HG03045 (cell line): ENCODE data around the gene GALNT16.
"Not testable (repeated sequence)": the region's sequence is repeated elsewhere in the genome, so short reads cannot be mapped to it uniquely, and the experiment has no call there.

Source experiments
- ATAC-seq: cut with Tn5 transposase; IDR thresholded peaks from one replicate; pipeline ENCODE4 v1.9.1; 2021; ENCODE audit warnings: mild to moderate bottlenecking, moderate library complexity; ENCODE audit not compliant: unreplicated experiment

Gene GALNT16

DNA sequence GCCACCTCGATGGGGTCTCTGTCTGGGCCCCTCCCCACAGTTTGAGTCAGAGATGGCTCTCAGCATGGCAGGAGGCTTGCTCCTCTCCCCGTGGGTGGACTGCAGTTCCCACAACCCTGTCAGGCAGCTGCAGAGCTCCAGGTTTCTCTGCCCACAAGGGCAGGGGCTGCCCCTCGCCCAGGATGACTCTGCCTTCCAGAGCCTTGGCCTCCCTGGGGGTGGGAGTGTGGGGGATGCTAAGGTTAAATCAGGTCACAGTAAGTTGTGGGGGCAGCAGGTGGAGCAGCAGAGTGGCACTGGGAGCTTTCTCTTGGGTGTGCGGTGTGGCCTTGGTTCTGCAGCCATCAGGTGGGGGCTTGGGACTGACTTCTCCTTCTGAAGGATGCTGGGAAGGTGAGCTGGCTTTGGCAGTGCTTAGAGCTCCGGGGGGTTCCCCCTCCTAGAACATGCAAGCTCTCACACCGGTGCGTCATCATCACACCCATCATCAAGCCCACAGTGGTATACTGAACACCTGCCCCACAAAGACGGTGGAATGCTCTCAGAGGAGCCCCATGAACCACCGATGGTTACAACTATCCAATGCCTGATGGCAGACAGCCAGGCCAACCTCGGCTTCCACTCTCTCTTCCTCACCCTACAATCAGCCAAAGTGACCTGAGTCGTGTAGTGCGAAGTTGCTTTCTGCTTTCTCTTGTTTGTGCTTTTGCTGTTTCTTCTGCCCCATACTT is 98.4 kb downstream of the GALNT16 start:
- ATAC-seq = no peak

DNA sequence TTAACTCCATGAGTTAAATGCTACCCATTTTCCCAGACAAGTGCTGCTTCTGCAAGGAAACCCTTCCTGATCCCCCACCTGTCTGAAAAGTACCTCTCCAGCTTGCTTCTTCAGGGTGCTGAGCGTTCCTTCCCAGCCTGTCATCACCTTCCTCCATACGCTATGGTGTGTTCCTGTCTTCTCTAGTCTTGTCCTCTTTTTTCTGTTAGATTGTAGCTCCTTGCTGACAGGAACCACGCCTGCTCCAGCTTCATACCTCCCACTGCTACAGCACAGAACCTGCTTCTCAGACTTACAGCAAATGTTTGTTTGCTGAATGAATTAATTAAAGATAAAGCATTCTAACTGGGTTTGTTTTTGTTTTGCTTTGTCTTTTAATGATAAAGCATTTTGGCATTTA is 99.0 kb downstream of the GALNT16 start:
- no peak for ATAC-seq

DNA sequence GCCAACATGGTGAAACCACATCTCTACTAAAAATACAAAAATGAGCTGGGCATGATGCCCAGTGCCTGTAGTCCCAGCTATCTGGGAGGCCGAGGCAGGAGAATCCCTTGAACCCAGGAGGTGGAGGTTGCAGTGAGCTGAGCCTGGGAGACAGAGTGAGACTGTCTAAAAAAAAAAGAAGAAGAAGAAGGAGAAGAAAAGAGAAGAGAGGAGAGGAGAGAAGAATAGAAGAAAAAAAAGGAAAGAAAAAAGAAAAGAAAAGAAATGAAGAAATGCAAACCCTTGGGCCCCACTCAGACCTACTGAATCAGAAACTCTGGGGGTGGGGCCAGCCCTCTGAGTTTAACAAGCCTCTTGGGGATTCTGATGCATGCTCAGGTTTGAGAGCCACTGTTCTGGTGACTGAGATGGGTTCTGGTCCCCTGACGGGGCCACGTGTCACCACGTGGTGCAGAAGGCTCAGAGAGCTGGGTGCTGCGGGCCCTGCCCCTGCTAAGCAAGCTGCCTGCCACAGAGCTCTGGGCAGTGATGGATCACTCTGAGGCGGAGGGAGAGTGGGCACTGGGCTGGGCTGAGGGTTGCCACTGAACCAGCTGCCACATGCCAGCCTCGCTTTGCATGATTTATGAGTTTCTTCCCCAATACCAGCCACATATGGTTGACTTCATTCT is 100.6 kb downstream of the GALNT16 start:
- no peak for ATAC-seq

DNA sequence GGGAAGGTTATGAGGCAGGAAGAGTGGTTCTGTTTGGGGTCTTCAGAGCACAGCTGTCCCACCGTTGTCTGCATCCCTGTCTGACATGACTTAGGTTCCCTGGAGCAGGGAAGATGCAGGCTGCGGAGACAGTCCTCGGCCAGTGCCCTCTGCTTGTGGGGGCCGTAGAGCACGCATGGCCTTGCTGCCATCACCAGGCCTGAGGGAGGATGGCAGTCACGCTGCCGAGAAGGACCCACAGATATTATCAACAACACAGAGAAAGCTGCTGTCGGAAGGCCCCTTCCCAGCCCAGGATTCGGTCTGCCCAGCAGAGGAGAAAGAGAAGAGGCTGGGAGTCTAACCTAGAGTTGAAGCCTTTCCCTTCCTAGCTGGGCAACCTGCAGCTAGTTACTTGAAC is 103.1 kb downstream of the GALNT16 start:
- no peak for ATAC-seq

DNA sequence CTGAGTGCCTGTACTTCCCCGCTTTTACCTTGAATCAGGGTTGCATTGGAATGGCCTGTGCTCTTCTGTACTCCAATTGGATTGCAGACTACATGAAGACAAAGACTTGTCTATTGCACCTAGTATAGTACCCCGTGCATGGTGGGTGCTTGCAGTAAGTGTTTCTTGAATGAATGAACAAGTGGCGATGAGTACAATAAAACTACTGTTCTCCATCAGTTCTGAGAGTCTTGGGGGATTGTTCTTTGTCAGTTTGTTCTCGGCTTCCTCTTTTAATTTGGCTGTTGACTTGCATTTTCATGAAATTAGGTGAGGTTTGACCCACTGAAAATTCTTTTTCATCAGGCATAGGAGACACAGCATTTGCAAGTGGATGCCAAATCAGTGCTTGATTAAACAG is 104.0 kb downstream of the GALNT16 start:
- no peak for ATAC-seq

DNA sequence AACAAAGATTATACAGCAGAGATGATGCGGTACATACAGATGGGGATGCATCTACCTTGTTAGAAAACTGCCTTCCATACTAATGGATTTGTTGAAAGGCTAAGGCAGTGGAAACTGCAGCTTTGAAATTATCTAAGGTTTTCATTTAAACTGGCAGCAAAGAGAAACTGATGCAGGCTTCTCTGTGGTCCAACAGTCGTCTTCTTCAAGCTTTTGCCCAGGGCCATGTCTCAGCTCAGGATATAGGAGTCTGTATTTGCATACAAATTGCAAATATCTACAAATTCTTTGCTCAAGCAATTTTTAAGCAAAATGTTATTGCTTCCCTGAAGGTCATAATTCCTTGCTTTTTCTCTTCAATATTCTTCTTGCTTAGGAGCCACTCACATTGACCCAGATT is 104.4 kb downstream of the GALNT16 start:
- no peak for ATAC-seq

DNA sequence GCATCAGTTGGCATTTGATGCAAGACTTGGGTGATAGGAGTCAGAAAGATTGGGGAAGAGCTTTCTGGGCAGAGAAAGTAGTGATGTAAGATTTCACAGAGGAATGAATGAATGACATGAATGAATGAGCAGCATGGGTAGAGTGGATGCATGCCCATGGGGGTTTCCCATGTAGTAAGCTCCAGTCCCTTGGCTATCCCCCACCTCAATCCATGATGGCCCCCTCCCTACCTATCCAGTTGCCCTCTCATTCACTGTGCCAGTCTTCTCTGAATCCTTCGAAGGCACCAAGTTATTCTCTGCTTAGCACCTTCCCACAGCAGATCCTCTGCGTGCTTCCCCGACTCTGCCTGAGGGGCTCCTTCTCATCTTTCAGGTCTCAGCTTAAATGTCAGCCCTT is 106.1 kb downstream of the GALNT16 start:
- no peak for ATAC-seq

DNA sequence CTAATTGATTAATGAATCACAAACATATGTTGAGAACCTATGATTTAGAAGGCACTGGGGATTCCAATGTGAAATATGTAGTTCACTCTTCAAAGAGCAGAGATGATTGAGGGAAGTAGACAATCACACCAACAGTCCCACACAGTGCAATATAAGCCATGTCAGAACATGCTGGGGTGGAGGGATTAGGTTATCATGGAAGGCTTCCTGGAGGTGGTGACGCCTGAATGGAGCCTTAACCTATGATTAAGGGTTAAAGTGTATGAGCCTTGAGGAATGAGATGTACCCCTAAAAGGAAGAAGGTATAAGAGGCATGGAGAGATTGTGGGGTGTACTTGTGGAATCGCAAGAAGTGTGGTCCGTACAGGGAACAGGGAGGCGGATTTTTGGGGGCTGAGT is 106.8 kb downstream of the GALNT16 start:
- ATAC-seq = no peak

DNA sequence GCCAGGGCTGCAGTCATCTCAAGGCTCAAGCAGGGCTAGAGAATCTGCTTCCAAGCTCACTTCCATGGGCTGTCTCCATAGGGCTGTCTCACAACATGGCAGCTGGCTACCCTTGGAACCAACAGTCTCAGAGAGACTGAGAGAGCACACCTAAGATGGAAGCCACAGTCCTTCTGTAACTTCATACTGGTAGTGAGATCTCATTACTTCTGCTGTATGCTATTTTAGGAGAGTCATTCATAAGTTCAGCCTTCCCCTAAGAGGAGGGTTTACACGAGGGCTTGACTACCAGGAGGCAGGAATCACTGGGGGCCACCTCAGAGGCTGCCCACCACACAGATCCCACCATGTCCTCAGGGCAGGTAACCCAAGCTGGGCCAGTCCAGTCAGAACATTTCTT is 108.4 kb downstream of the GALNT16 start:
- no peak for ATAC-seq

DNA sequence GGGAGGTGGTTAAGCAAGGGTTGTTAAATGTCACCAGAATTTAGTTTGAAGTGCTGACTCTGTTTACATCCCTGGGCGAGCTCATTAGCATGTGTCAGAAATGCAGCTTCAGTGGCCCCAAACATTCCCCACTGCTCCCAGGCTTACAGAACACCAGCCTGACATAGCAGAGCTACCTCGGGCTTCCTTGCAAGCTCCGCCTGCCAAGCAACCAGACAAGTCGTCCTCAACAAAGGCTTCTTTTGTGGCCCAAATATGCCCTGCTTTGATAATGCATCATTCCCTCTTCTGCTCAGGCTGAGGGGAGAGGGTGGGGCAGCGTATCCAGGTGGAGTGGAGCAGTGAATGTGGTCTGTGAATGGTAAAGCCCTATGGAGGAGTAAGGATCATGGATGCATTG is 110.1 kb downstream of the GALNT16 start:
- no peak for ATAC-seq

DNA sequence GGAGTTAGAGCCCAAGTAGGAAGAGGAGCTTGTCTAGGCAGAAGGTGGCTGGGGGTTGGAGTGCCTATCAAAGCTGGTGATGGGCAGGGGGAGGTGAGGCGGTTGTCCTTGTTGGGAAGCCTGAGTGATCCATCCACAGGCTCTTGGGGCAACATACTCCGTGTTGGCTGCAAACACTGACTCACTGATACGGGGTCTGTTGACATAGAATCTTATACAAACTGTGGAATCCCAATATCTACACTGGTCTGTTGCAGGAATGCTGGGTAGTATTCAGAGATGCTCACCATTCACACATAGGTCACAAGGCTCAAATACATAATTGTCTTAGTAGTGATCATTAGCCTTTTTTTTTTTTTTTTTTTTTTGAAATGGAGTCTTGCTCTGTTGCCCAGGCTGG is 112.2 kb downstream of the GALNT16 start:
- ATAC-seq = no peak

DNA sequence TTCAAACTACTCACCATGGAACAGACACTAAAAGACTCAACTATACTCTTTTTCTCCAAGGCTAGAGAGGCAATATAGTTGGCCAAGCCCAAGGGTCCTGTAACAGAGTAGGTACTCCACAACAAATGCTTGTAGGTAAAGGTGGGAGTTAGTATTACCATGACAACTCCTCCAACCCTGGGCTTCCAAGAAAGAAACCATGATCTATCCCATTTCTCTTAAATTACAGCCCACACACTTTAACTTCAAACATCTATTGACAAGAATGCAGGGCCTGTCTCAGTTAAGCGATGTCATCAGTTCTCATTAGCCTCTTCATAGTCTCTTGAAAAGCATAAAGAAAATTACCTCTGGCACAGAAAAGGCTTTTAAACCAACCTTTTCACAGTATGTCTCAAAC is 113.1 kb downstream of the GALNT16 start:
- ATAC-seq = no peak

DNA sequence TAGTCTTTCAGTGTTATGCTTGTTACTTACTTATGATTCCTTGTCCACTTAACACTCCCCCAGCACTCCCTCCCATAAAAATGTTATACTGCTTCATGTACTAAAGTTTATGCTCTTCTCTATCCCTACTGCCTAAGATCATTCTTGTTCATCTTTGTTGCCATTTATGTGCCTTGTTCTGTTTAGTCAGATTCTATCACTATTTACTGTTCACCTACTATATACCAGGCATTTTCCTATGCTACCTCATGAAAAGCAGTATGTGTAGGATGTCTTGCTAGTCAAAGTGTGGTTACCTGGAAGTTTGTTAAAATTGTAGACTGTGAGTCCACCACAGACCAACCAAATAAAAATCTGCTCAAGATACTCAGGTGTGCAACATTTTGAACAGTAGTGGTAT is 114.3 kb downstream of the GALNT16 start:
- no peak for ATAC-seq

DNA sequence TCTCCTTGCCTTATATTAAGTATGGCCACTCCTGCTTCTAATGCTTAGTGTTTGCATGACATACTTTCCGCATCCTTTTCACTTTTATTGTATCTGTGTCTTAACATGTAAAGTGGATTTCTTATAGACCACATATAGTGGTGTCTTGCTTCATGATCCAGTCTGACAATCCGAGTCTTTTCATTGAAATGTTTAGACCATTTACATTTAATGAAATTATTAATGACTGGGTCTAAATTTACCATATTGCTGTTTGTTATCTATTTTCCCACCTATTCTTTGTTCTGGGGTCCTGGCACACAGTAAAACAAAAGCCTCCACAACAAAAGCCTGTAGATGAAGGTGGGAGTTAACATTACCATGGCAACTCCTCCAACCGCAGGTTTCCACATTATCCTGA is 115.2 kb downstream of the GALNT16 start:
- ATAC-seq = no peak

DNA sequence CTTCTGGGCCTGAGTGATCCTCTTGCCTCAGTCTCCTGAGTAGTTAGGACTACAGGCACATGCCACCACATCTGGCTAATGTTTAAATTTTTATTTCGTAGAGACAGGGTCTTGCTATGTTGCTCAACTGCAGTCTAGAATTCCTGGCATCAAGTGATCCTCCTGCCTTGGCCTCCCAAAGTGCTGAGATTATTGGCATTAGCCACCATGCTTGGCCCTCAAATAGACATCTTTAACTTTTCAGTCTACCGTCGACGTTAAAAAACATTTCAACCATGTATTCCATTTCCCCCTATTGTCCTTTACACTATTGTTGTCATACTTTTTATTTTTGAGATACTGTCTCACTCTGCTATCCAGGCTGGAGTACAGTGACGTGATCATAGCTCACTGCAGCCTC is 115.8 kb downstream of the GALNT16 start:
- no peak for ATAC-seq

DNA sequence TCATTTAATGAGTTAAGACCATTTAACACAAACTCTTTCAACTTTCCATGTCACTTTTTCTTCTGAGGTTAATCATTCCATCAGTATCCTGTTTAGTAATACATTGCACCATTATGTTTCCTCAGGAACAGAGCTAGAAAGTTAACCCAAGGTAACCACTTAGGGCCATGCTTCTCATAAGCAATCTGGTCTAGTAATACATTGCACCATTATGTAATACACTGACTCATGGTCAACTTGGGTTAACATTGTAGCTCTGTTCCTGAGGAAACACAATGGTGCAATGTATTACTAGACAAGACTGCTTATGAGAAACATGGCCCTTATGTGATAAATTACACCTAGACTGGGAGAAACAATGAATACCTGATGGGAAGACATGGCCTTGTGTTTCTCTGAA is 116.5 kb downstream of the GALNT16 start:
- ATAC-seq = no peak

DNA sequence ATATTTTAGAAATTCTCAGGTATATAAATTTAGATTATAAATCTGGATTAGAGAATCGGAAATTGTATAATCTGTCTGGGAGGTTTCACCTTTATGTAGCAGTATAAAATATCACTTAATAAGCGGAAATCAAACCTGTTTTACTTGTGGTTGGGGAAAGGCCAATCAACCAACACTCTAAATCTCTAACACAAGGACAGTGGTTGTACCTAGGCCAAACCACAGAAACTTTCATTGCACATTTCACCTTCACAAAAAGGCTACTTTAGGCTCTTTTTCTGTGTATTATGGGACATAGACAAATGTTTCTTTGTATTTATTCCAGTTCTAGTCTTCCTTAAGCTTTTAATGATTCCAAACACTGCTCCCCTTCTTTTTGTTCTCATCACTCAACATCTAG is 118.3 kb downstream of the GALNT16 start:
- ATAC-seq = no peak

DNA sequence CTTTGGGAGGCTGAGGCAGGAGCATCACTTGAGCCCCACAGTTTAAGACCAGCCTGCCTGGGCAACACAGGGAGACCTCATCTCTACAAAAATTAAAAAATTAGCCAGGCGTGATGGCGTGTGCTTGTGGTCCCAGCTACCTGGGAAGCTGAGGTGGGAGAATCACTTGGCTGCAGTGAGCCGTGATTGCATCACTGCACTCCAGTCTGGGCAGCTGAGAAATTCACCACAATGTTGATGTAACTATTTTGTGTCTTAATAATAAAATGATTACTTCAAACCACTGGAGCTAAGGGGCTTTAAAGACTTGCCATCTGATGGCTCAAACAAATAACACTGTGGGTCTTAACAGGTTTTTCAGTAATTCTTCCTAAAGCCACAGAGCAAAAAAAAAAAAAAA is 127.4 kb downstream of the GALNT16 start:
- ATAC-seq = no peak

DNA sequence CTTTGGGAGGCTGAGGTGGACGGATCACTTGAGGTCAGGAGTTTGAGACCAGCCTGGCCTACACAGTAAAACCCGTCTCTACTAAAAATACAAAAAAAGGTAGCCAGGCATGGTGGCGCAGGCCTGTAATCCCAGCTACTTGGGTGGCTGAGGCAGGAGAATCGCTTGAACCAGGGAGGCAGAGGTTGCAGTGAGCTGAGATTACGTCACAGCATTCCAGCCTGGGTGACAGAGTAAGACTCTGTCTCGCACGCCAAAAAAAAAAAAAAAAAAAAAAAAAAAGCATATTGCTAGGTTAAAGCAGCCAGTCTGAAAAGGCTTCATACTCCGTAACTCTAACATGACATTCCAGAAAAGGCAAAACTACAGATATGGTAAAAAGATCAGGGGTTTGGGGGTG is 131.4 kb downstream of the GALNT16 start:
- ATAC-seq = not testable (repeated sequence)

DNA sequence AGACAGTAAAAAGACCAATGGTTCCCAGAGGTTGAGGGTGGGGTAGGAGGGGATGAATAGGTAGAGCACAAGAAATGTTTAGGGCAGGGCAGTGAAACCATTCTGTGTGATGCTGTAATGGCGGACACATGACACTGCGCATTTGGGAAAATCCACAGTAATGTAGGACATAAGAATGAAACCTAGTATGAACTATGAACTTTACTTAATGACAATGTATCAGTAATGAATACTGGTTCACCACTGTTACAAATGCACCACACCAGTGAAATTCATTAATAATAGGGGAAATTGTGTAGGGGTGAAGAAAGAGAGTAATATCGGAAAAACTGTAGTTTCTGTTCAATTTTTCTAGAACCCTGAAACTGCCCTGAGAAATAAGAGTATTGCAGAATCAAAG is 132.5 kb downstream of the GALNT16 start:
- ATAC-seq = no peak

DNA sequence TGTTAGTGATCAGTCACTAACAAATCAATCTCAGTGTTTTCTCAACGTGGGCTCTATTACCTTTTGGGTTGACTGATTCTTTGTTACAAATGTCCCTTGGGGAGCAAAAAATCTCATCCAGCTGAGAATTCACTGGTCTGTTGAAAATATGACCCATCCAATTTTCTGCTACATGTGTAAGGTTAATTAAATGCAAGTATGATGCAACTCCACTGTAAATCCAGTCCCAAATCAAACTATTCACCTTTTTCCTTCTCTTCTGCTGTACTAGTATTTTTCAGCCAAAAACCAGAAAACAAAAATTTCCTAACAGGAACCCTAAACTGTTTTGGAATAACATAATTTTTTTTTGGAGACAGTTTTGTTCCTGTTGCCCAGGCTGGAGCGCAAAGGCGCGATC is 136.0 kb downstream of the GALNT16 start:
- no peak for ATAC-seq

DNA sequence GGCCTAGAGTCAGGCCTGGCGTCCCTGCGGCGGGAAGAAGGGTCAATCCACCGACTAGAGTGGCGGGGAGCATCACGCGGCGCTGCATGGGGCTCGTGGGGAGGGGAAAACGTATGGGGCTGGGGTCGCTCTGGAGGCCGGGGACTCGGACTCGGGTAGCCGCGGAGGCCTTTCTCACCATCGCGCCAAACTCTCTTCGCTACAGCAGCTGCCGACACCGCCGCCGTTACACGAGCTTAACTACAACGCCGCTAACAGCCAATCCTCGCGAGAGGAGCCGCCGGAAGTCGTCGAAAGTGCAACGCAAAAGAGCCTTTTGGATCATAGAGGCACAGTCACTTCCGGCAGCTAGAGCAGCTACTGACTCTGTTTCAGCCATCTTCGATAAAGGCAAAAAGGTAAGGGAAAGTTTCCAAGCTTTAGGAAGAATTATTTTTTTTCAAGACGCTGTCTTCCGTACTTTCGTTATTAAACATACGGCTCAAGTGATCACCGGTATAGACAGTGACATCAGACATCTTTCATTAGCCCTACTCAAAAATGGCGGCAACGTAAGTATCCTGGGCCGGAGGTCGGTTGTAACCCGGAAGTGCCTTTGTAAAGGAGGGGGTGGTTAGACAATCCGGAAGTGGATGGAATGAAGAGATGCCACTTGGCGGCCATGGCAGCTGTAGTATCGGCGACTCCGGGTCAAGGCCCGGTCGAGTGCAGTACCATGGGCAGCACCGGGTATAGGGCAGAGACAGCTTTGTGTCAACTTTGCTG is 138.3 kb downstream of the GALNT16 start, which contains the start of the genes ERH and SLC39A9:
ERH (minus strand) TSS at position 247 of the 765 bp plus-strand sequence; CDS start at position 181, 66 bp downstream.
SLC39A9 (plus strand) TSS at position 640 of the 765 bp plus-strand sequence. CDS start 678 bp downstream, outside the sequence.
- peak; percentile 85 for ATAC-seq
